Stimulated activated CD4-positive, alpha-beta T cell treated with anti-CD3 and anti-CD28 coated beads, Interleukin-15, amount 100 ng/mL, for 1 hour (primary cell): ENCODE measurements around the gene PRICKLE3.
A peak's percentile ranks its signal among the peaks of the same experiment; 100 is the strongest.
"Not testable (repeated sequence)": the region's sequence is repeated elsewhere in the genome, so short reads cannot be mapped to it uniquely, and the experiment has no call there.

ENCODE experiments used
- DNase-seq, 2 donors: peaks; one replicate each; pipeline ENCODE4 v3.0.0-alpha.2; 2020; ENCODE audit warnings: low read depth in 1 of 2, low spot score in 1 of 2

Gene PRICKLE3

GRCh38 chrX:49161632-49162031, 24.5 kb downstream of the PRICKLE3 start:
- DNase-seq = no peak

GRCh38 chrX:49160908-49161307, 25.3 kb downstream of the PRICKLE3 start:
- no peak for DNase-seq

- DNase-seq = no peak
Measured at GRCh38 chrX:49157194-49157593, 29.0 kb downstream of the PRICKLE3 start.

- DNase-seq = peak; percentile 69 to 77
Measured at GRCh38 chrX:49155900-49156837, 30.0 kb downstream of the PRICKLE3 start.

- DNase-seq = no peak
Measured at GRCh38 chrX:49155243-49155899, 30.8 kb downstream of the PRICKLE3 start.

GRCh38 chrX:49153467-49153866, 32.7 kb downstream of the PRICKLE3 start:
- DNase-seq = no peak

GRCh38 chrX:49149291-49149690, 36.9 kb downstream of the PRICKLE3 start:
- not testable (repeated sequence) for DNase-seq

GRCh38 chrX:49148390-49149100, 37.6 kb downstream of the PRICKLE3 start:
- not testable (repeated sequence) for DNase-seq

GRCh38 chrX:49147936-49148335, 38.2 kb downstream of the PRICKLE3 start:
- no peak for DNase-seq

- DNase-seq = no peak
Measured at GRCh38 chrX:49147282-49147681, 38.9 kb downstream of the PRICKLE3 start.

- DNase-seq = not testable (repeated sequence)
Measured at GRCh38 chrX:49143154-49143553, 43.0 kb downstream of the PRICKLE3 start.

GRCh38 chrX:49142264-49142663, 43.9 kb downstream of the PRICKLE3 start:
- not testable (repeated sequence) for DNase-seq

- no peak for DNase-seq
Measured at GRCh38 chrX:49139713-49140112, 46.5 kb downstream of the PRICKLE3 start.

- no peak for DNase-seq
Measured at GRCh38 chrX:49137492-49137891, 48.7 kb downstream of the PRICKLE3 start.

- no peak for DNase-seq
Measured at GRCh38 chrX:49133759-49134158, 52.4 kb downstream of the PRICKLE3 start.

- DNase-seq = not testable (repeated sequence)
Measured at GRCh38 chrX:49132275-49132674, 53.9 kb downstream of the PRICKLE3 start.

- no peak for DNase-seq
Measured at GRCh38 chrX:49129427-49129826, 56.7 kb downstream of the PRICKLE3 start.

GRCh38 chrX:49127742-49128258, 58.4 kb downstream of the PRICKLE3 start:
- DNase-seq = not testable (repeated sequence)
